ENCODE data around the gene SYT12. TPM values are rescaled to one million over a fixed set of nuclear protein-coding genes. Genes with fewer than 3 reads are reported as not detected.

SYT12 gene
- total RNA-seq, 2 experiments from 2014 or later = not detected

DNA sequence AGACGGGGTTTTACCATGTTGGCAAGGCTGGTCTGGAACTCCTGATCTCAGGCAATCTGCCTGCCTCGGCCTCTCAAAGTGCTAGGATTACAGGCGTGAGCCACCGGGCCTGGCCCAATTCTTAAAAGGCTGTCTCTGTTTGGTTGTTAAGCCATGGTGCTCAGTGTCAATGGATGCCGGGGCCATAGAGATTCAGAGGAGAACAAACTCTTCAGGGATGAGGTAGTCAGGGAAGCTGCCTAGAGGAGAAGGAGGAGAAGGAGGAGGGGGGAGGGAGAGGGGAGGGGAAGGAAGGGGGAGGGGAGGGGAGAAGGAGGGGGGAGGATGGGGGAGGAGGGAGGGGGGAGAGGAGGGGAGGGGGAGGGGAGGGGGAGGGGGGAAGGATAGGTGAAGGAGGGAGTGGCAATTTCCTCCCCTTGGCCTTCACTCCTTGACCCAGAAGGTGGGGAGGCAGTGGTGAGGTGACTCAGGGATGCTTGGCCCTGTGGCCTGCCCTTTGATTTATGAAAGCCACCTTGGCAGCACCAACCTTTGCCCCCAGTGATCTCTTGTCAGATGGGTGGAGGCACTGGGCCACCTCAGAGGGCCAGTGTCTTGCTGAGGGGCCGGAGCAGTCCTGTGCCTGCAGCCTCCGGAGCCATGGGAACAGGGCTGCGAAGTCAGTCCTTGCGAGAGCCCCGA lies 48.1 kb upstream of the SYT12 start, which contains the start of gene C11orf86:
C11orf86 (plus strand) TSS at position 581 of the 681 bp plus-strand sequence; CDS start at position 640, 59 bp downstream.
- intact Hi-C loops (cut with DNase I, micrococcal nuclease) = loop anchor here in 1 of 2 experiments (5.0 kb wide), 1 partner anchor 278 kb away; no protein-coding TSS in a partner anchor
- Histone ChIP-seq H3K4me1 (ENCODE audit: insufficient read depth, low read length) (no peaks in the 10 kb centered on the region), H3K4me3 (ENCODE audit: low read length) (no peak within 1 kb of the TSS), H3K9me3 (ENCODE audit: control insufficient read depth in 1 of 2, insufficient read depth in 1 of 2, low read length in 2 of 2) (peaks cover 12 to 40% of the 10 kb centered on the region in 2 experiments), H3K27ac (ENCODE audit: low read depth in 1 of 2, low read length in 2 of 2) (no peak within 1 kb of the TSS), H3K27me3 (ENCODE audit: control insufficient read depth in 1 of 2, insufficient read depth in 2 of 2, low read length in 2 of 2) (peaks cover 0 to 3% of the 10 kb centered on the region in 2 experiments), H3K36me3 (ENCODE audit: insufficient read depth, low read length) (no peaks in the 10 kb centered on the region)
- CTCF ChIA-PET = no interaction called here
- no peaks in the 10 kb centered on the region for H3K4me1 Mint-ChIP-seq (ENCODE audit: low read depth)
- ATAC-seq (ENCODE audit: poor library complexity) (no peak), DNase-seq (no peak)
- POLR2A ChIA-PET = no interaction called here
- H3K27me3 Mint-ChIP-seq = peaks cover 13% of the 10 kb centered on the region
- H3K27ac Mint-ChIP-seq = no peak within 1 kb of the TSS
- no peaks in the 10 kb centered on the region for H3K36me3 Mint-ChIP-seq (ENCODE audit: low read depth)
- H3K4me3 Mint-ChIP-seq = no peak within 1 kb of the TSS
- TF ChIP-seq, protein P1, sequence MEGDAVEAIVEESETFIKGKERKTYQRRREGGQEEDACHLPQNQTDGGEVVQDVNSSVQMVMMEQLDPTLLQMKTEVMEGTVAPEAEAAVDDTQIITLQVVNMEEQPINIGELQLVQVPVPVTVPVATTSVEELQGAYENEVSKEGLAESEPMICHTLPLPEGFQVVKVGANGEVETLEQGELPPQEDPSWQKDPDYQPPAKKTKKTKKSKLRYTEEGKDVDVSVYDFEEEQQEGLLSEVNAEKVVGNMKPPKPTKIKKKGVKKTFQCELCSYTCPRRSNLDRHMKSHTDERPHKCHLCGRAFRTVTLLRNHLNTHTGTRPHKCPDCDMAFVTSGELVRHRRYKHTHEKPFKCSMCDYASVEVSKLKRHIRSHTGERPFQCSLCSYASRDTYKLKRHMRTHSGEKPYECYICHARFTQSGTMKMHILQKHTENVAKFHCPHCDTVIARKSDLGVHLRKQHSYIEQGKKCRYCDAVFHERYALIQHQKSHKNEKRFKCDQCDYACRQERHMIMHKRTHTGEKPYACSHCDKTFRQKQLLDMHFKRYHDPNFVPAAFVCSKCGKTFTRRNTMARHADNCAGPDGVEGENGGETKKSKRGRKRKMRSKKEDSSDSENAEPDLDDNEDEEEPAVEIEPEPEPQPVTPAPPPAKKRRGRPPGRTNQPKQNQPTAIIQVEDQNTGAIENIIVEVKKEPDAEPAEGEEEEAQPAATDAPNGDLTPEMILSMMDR (IDR thresholded peaks at IDR 0.05) = no peak
- H3K9me3 Mint-ChIP-seq = no peaks in the 10 kb centered on the region

DNA sequence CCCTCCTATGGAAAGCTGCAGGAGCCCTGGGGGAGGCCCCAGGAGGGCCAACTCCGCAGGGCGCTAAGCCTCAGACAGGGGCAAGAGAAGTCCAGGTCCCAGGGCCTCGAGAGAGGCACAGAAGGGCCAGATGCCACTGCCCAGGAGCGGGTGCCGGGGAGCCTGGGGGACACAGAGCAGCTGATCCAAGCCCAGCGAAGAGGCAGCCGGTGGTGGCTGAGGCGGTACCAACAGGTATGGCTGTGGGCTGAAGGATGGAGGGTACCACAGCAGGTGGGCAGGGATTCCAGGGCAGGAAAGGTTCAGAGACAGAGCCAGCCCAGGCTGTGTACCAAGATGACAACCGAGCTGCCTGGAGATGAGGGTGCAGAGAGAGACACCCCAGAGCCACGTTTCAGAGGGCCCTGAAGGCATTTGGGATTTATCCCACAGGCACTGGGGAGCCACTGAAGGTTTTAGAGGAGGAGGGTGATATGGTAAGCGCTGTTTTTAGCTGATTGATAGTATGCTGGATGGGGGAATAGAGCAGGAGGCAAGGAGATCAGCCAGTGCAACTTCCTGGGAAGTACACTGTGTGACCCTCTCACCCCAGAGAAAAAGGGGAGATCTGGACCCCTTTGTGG lies 47.4 kb upstream of the SYT12 start:
- Histone ChIP-seq H3K27ac (ENCODE audit: low read depth in 1 of 2, low read length in 2 of 2) (no peak overlapping the region), H3K4me1 (ENCODE audit: insufficient read depth, low read length) (no peaks in the 10 kb centered on the region), H3K27me3 (ENCODE audit: control insufficient read depth in 1 of 2, insufficient read depth in 2 of 2, low read length in 2 of 2) (peaks cover 0 to 3% of the 10 kb centered on the region in 2 experiments), H3K4me3 (ENCODE audit: low read length) (no peak overlapping the region), H3K9me3 (ENCODE audit: control insufficient read depth in 1 of 2, insufficient read depth in 1 of 2, low read length in 2 of 2) (peaks cover 12 to 40% of the 10 kb centered on the region in 2 experiments), H3K36me3 (ENCODE audit: insufficient read depth, low read length) (no peaks in the 10 kb centered on the region)
- ChIA-PET CTCF (no interaction called here), POLR2A (interaction anchor here (3.0 kb wide), 1 partner anchor 17 kb away, joined by 11 read pairs; the partner anchor contains the start of gene PC)
- no peak for DNase-seq
- Mint-ChIP-seq H3K4me1 (ENCODE audit: low read depth) (no peaks in the 10 kb centered on the region), H3K27ac (no peak overlapping the region), H3K27me3 (peaks cover 13% of the 10 kb centered on the region), H3K36me3 (ENCODE audit: low read depth) (no peaks in the 10 kb centered on the region), H3K9me3 (no peaks in the 10 kb centered on the region), H3K4me3 (no peak overlapping the region)
- TF ChIP-seq, protein P1 (IDR thresholded peaks at IDR 0.05) = no peak
- intact Hi-C loops (cut with DNase I, micrococcal nuclease) = loop anchor here in 1 of 2 experiments (5.0 kb wide), 1 partner anchor 278 kb away; no protein-coding TSS in a partner anchor
- no peak for ATAC-seq (ENCODE audit: poor library complexity)

DNA sequence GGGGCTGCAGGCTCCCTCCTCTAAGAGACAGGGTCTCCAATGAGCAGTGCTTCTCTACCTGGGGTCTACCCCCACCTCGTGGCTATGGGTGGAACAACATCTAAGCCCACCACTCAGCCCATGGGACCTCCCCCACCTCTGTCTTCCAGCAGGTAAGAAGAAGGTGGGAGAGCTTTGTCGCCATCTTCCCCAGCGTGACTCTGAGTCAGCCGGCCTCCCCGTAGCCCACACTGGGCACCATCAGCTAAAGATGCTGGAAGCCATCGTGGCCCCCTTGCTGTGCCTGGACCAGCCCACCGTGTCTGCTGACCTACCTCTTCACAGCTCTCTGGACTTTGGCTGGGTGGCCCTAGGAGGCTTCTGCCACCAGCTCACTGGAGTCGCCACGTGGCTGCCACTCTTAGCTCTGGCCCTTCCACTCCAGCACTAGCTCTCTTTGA lies 46.9 kb upstream of the SYT12 start:
- H3K4me3 ChIP-seq (ENCODE audit: low read length) = no peak overlapping the region
- TF ChIP-seq, protein P1 (IDR thresholded peaks at IDR 0.05) = peak; percentile 48
- no peaks in the 10 kb centered on the region for H3K36me3 Mint-ChIP-seq (ENCODE audit: low read depth)
- ChIA-PET POLR2A (interaction anchor here (3.0 kb wide), 1 partner anchor 18 kb away, joined by 11 read pairs; the partner anchor contains the start of gene PC), CTCF (no interaction called here)
- DNase-seq (peak in 4 of 14 experiments; percentile 5 to 41 (median 24)), ATAC-seq (ENCODE audit: poor library complexity) (no peak)
- H3K4me1 Mint-ChIP-seq (ENCODE audit: low read depth) = no peaks in the 10 kb centered on the region
- no peak overlapping the region for H3K27ac ChIP-seq (ENCODE audit: low read depth in 1 of 2, low read length in 2 of 2)
- H3K27me3 Mint-ChIP-seq = peaks cover 9% of the 10 kb centered on the region
- no peaks in the 10 kb centered on the region for H3K4me1 ChIP-seq (ENCODE audit: insufficient read depth, low read length)
- peaks cover 12 to 40% of the 10 kb centered on the region in 2 experiments for H3K9me3 ChIP-seq (ENCODE audit: control insufficient read depth in 1 of 2, insufficient read depth in 1 of 2, low read length in 2 of 2)
- H3K36me3 ChIP-seq (ENCODE audit: insufficient read depth, low read length) = no peaks in the 10 kb centered on the region
- intact Hi-C loops (cut with DNase I, micrococcal nuclease) = loop anchor here in 1 of 2 experiments (5.0 kb wide), 1 partner anchor 279 kb away; no protein-coding TSS in a partner anchor
- H3K4me3 Mint-ChIP-seq = no peak overlapping the region
- no peaks in the 10 kb centered on the region for H3K9me3 Mint-ChIP-seq
- peaks cover 0 to 7% of the 10 kb centered on the region in 2 experiments for H3K27me3 ChIP-seq (ENCODE audit: control insufficient read depth in 1 of 2, insufficient read depth in 2 of 2, low read length in 2 of 2)
- no peak overlapping the region for H3K27ac Mint-ChIP-seq
